ENCODE data around the gene MAN2A1.

- TF ChIP-seq CTCF (conservative IDR thresholded peaks at IDR 0.05; ENCODE audit: low read depth, low read length) = no peak
- TF ChIP-seq EZH2 (IDR thresholded peaks at IDR 0.05; ENCODE audit: borderline replicate concordance, low read depth, low read length, poor library complexity, severe bottlenecking) = no peak
Observed at GRCh38 chr5:109844695-109845094, 155.0 kb downstream of the MAN2A1 start.
